ENCODE data around the gene CDADC1.
A peak's percentile ranks its signal among the peaks of the same experiment; 100 is the strongest.

Gene CDADC1

DNA sequence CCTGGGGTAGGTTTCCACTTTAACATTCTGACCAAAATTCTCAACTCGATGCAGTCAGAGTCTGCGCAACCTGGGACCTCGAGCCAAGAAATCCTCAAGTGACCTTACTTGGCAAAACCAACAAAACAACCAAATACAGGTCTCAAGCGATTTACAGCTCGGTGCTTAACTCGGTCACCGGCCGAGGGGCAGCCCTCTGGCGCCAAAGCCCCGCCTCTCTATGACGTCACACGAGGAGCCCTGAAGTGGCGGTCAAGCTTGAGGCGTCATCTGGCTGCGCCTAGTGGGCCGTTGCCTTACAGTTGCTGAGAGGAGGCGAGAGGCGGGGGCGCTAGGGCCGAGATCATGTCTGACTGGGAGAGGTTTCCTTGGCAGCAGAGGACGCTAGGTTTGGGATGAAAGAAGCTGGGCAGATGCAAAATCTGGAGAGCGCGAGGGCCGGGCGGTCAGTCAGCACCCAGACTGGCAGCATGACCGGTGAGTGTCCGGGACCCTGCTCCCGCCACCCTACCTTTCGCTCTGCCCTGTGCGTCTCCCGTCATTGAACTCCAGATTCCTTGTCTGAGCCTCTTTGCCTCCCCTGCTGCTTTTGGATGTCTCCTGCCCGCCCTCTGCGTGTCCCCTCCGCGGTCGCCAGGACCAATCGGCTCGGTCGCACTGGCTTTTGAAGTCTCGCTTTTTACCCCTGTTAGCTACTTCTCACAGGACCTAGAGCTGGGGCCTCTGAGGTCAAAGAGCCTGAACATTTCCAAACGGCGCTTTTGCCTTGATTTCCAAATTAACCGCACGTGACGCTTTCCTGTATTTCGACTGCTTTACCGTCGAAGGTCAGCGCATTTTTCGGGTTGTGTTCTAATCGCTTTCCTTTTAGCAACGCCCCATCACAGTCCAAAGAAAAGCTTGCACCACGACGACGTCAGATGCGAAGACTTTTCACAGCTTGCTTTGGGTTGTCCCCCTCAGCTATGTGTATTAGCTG is at the start of gene CDADC1:
Gene CDADC1, plus strand, starts transcription at position 283 of the 979 bp plus-strand sequence. Its CDS starts 113 bp downstream, at position 396.
- Mint-ChIP-seq H3K27ac (peak within 1 kb of the TSS; percentile 90 to 93 (median 93)), H3K27me3 (ENCODE audit: low read depth) (peaks cover 3% of the 10 kb centered on the region), H3K4me3 (peak within 1 kb of the TSS; percentile 96 to 98 (median 97)), H3K36me3 (ENCODE audit: low read depth) (no peaks in the 10 kb centered on the region), H3K9me3 (no peaks in the 10 kb centered on the region), H3K4me1 (peaks cover 17% of the 10 kb centered on the region)
- TF ChIP-seq, protein P1, sequence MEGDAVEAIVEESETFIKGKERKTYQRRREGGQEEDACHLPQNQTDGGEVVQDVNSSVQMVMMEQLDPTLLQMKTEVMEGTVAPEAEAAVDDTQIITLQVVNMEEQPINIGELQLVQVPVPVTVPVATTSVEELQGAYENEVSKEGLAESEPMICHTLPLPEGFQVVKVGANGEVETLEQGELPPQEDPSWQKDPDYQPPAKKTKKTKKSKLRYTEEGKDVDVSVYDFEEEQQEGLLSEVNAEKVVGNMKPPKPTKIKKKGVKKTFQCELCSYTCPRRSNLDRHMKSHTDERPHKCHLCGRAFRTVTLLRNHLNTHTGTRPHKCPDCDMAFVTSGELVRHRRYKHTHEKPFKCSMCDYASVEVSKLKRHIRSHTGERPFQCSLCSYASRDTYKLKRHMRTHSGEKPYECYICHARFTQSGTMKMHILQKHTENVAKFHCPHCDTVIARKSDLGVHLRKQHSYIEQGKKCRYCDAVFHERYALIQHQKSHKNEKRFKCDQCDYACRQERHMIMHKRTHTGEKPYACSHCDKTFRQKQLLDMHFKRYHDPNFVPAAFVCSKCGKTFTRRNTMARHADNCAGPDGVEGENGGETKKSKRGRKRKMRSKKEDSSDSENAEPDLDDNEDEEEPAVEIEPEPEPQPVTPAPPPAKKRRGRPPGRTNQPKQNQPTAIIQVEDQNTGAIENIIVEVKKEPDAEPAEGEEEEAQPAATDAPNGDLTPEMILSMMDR (IDR thresholded peaks at IDR 0.05; ENCODE audit: unreplicated experiment in 3 of 3) = no peak

DNA sequence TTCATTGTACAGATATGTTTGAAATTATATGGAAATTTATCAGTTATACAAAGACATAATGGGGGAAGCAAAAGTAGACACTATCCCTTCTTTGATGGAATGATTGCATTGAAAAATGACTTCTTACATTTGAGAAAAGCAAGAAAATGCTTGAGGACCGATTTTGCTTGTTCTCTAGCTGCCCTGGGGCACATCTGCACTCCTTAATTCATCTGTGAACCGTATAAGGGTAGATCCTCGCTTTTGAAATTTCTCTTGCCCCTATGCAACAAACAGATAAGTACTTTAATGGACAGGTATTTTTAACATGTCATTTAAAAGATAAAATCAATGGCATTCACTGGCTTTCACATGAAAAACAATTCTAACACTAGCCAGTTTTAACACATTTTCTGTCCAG is 41.1 kb upstream of the CDADC1 start:
- H3K4me3 Mint-ChIP-seq = no peak overlapping the region
- H3K36me3 Mint-ChIP-seq (ENCODE audit: low read depth) = peaks cover 69% of the 10 kb centered on the region
- no peaks in the 10 kb centered on the region for H3K27me3 Mint-ChIP-seq (ENCODE audit: low read depth)
- H3K4me1 Mint-ChIP-seq = no peaks in the 10 kb centered on the region
- no peak overlapping the region for H3K27ac Mint-ChIP-seq
- no peaks in the 10 kb centered on the region for H3K9me3 Mint-ChIP-seq
- TF ChIP-seq, protein P1 (IDR thresholded peaks at IDR 0.05; ENCODE audit: unreplicated experiment in 3 of 3) = no peak

DNA sequence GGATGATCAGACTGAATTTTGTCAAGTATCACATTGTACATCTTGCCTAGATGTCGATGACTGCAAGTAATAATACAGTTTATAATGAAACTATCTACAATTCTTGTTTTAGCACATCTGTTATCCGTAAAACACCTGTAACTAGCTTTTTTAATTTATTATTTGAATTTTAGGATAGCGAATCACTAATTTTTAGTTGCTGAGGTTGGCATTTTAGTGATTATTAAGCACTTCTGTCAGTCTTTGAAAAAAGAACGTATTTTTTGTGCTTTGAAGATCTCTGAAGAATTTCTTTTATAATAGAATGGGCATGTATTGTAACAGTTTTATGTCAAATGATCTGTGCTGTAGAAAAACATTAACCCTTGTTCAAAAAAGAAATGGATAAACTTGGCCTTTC is 39.1 kb upstream of the CDADC1 start:
- no peaks in the 10 kb centered on the region for H3K4me1 Mint-ChIP-seq
- no peaks in the 10 kb centered on the region for H3K9me3 Mint-ChIP-seq
- H3K36me3 Mint-ChIP-seq (ENCODE audit: low read depth) = peaks cover 66% of the 10 kb centered on the region
- TF ChIP-seq, protein P1 (IDR thresholded peaks at IDR 0.05; ENCODE audit: unreplicated experiment in 3 of 3) = no peak
- no peak overlapping the region for H3K27ac Mint-ChIP-seq
- no peak overlapping the region for H3K4me3 Mint-ChIP-seq
- H3K27me3 Mint-ChIP-seq (ENCODE audit: low read depth) = no peaks in the 10 kb centered on the region

DNA sequence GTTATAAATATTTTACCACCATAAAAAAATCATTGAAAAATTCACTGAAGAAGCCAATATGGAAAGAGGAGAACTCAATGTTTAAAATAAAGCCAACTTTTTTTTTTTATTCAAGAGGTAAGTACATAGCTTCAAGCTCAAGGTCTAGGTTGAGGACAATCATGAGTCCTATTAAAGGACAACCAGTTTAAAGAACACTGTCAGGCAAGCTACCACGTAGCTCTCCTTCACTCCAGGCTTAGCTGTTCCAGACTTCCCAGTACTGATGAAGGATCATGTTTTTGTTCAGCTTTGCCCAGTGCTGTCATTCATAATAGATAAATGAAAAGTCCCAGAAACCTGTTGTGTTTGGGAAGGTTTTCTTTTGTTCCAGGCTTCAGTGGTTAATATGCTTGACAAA is 37.6 kb upstream of the CDADC1 start:
- Mint-ChIP-seq H3K27me3 (ENCODE audit: low read depth) (no peaks in the 10 kb centered on the region), H3K4me1 (no peaks in the 10 kb centered on the region), H3K9me3 (no peaks in the 10 kb centered on the region), H3K27ac (no peak overlapping the region), H3K4me3 (no peak overlapping the region), H3K36me3 (ENCODE audit: low read depth) (peaks cover 56% of the 10 kb centered on the region)
- TF ChIP-seq, protein P1 (IDR thresholded peaks at IDR 0.05; ENCODE audit: unreplicated experiment in 3 of 3) = no peak

DNA sequence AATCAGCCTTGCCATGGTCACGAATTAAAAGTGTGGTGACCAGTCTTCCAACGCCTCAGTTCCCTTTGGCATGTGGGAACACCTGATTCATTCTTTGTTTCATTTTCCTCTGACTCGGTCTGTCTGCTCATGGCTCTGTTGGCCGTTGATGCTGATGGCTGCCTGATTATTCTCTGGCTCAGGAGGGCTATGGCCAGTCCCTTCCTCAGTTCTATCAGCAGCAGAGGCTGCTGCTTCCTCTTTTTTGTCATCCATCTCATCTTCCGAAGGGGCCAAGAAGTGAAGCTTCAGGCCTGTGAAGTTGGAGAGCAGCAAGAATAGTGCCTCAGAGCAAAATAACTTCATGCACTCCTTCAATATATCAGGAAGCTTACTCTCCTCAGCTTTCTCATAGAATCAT is 37.1 kb upstream of the CDADC1 start:
- Mint-ChIP-seq H3K9me3 (no peaks in the 10 kb centered on the region), H3K36me3 (ENCODE audit: low read depth) (peaks cover 53% of the 10 kb centered on the region), H3K4me3 (no peak overlapping the region), H3K4me1 (no peaks in the 10 kb centered on the region), H3K27me3 (ENCODE audit: low read depth) (no peaks in the 10 kb centered on the region), H3K27ac (no peak overlapping the region)
- TF ChIP-seq, protein P1 (IDR thresholded peaks at IDR 0.05; ENCODE audit: unreplicated experiment in 3 of 3) = no peak
